Measurements from ENCODE around the gene HECA.

HECA gene

DNA sequence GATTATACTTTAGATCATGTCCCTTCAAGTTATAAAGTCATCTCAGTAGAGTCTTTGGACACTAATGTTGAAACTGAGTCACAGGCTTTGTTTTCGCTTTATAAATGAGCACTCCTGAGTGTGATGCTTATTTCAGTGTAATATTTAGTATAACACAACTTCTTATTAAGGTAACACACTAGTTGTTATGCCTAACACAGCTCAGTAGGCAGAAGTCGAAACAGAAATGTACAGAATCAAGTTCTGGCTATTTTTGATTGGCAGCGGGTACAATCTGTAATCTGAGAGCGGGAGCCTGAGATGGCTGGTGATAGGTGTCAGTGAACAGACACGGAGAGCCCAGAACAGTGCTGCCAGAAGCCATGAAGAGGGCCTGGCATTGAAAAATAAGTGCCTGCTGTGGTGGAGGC lies 11.4 kb downstream of the HECA start:
- Histone ChIP-seq H3K27me3 (no peaks in the 10 kb centered on the region), H3K36me3 (no peaks in the 10 kb centered on the region), H3K4me1 (peaks cover 0 to 47% (median 11%) of the 10 kb centered on the region in 4 donors), H3K4me3 (no peak overlapping the region), H3K27ac (no peak overlapping the region), H3K9me3 (no peaks in the 10 kb centered on the region)
- intact Hi-C loops (cut with DNase I; ENCODE audit: low total_unique reads), result no loop called here
- TF ChIP-seq, protein P1, sequence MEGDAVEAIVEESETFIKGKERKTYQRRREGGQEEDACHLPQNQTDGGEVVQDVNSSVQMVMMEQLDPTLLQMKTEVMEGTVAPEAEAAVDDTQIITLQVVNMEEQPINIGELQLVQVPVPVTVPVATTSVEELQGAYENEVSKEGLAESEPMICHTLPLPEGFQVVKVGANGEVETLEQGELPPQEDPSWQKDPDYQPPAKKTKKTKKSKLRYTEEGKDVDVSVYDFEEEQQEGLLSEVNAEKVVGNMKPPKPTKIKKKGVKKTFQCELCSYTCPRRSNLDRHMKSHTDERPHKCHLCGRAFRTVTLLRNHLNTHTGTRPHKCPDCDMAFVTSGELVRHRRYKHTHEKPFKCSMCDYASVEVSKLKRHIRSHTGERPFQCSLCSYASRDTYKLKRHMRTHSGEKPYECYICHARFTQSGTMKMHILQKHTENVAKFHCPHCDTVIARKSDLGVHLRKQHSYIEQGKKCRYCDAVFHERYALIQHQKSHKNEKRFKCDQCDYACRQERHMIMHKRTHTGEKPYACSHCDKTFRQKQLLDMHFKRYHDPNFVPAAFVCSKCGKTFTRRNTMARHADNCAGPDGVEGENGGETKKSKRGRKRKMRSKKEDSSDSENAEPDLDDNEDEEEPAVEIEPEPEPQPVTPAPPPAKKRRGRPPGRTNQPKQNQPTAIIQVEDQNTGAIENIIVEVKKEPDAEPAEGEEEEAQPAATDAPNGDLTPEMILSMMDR (IDR thresholded peaks at IDR 0.05), result no peak
- no peak for DNase-seq

- Histone ChIP-seq H3K36me3 (no peaks in the 10 kb centered on the region), H3K27ac (no peak overlapping the region), H3K27me3 (no peaks in the 10 kb centered on the region), H3K9me3 (no peaks in the 10 kb centered on the region), H3K4me3 (no peak overlapping the region), H3K4me1 (peaks cover 0 to 60% (median 9%) of the 10 kb centered on the region in 4 donors)
- no peak for DNase-seq
- intact Hi-C loops (cut with DNase I; ENCODE audit: low total_unique reads), result no loop called here
- TF ChIP-seq, protein P1 (IDR thresholded peaks at IDR 0.05), result no peak
These were observed 12.7 kb downstream of the HECA start for GRCh38 chr6:139147628-139148027.

GRCh38 chr6:139148557-139149235 lies 13.8 kb downstream of the HECA start:
- H3K27me3 ChIP-seq, result no peaks in the 10 kb centered on the region
- no peaks in the 10 kb centered on the region for H3K36me3 ChIP-seq
- H3K27ac ChIP-seq, result no peak overlapping the region
- H3K4me1 ChIP-seq, result peaks cover 0 to 67% (median 10%) of the 10 kb centered on the region in 4 donors
- intact Hi-C loops (cut with DNase I; ENCODE audit: low total_unique reads), result no loop called here
- TF ChIP-seq, protein P1 (IDR thresholded peaks at IDR 0.05), result no peak
- DNase-seq, result no peak
- no peak overlapping the region for H3K4me3 ChIP-seq
- H3K9me3 ChIP-seq, result no peaks in the 10 kb centered on the region

GRCh38 chr6:139149383-139149782 lies 14.5 kb downstream of the HECA start:
- DNase-seq, result no peak
- Histone ChIP-seq H3K27ac (no peak overlapping the region), H3K4me3 (no peak overlapping the region)

GRCh38 chr6:139150920-139151319 lies 16.0 kb downstream of the HECA start:
- no peak for DNase-seq
- Histone ChIP-seq H3K27me3 (no peaks in the 10 kb centered on the region), H3K4me1 (peaks cover 0 to 72% (median 13%) of the 10 kb centered on the region in 4 donors)

More at GRCh38 chr6:139149383-139149782, 14.5 kb downstream of the HECA start:
- Histone ChIP-seq H3K27me3 (no peaks in the 10 kb centered on the region), H3K36me3 (no peaks in the 10 kb centered on the region), H3K9me3 (no peaks in the 10 kb centered on the region), H3K4me1 (peaks cover 0 to 69% (median 13%) of the 10 kb centered on the region in 4 donors)
- intact Hi-C loops (cut with DNase I; ENCODE audit: low total_unique reads), result no loop called here
- TF ChIP-seq, protein P1 (IDR thresholded peaks at IDR 0.05), result no peak

More at GRCh38 chr6:139150920-139151319, 16.0 kb downstream of the HECA start:
- no peak overlapping the region for H3K27ac ChIP-seq
- no peaks in the 10 kb centered on the region for H3K9me3 ChIP-seq
- no peak overlapping the region for H3K4me3 ChIP-seq
- TF ChIP-seq, protein P1 (IDR thresholded peaks at IDR 0.05), result no peak
- no peaks in the 10 kb centered on the region for H3K36me3 ChIP-seq
- intact Hi-C loops (cut with DNase I; ENCODE audit: low total_unique reads), result no loop called here

Data from tibial artery (tissue), 4 donors.